Thyroid gland (tissue), 4 donors: ENCODE measurements around the gene ZNF808.

Source experiments
- POLR2A ChIP-seq, 2 donors: fragments of 450-650 bp; IDR thresholded peaks; one replicate each; pipeline ENCODE4 v1.6.1; 2017; ENCODE audit warnings: antibody characterized with exemption in 2 of 2, mild to moderate bottlenecking in 2 of 2, moderate library complexity in 1 of 2
- TF ChIP-seq, protein P1 (sequence below), 6 experiments: fragments of 200-600 bp in 3 of 6; fragments of 450-650 bp in 3 of 6; sonication (generic) in 3 of 6; IDR thresholded peaks; one replicate each; pipeline ENCODE4 v1.5.1; 2016 to 2019; ENCODE audit warnings: antibody characterized with exemption in 6 of 6, mild to moderate bottlenecking in 2 of 6, inconsistent platforms in 1 of 6, moderate library complexity in 1 of 6

- TF ChIP-seq, protein P1, sequence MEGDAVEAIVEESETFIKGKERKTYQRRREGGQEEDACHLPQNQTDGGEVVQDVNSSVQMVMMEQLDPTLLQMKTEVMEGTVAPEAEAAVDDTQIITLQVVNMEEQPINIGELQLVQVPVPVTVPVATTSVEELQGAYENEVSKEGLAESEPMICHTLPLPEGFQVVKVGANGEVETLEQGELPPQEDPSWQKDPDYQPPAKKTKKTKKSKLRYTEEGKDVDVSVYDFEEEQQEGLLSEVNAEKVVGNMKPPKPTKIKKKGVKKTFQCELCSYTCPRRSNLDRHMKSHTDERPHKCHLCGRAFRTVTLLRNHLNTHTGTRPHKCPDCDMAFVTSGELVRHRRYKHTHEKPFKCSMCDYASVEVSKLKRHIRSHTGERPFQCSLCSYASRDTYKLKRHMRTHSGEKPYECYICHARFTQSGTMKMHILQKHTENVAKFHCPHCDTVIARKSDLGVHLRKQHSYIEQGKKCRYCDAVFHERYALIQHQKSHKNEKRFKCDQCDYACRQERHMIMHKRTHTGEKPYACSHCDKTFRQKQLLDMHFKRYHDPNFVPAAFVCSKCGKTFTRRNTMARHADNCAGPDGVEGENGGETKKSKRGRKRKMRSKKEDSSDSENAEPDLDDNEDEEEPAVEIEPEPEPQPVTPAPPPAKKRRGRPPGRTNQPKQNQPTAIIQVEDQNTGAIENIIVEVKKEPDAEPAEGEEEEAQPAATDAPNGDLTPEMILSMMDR (IDR thresholded peaks at IDR 0.05), result no peak
- TF ChIP-seq POLR2A (IDR thresholded peaks at IDR 0.05), result no peak
Measured at GRCh38 chr19:52494518-52494917, 33.0 kb upstream of the ZNF808 start.
